ENCODE results near the gene SCTR.

Gene SCTR

DNA sequence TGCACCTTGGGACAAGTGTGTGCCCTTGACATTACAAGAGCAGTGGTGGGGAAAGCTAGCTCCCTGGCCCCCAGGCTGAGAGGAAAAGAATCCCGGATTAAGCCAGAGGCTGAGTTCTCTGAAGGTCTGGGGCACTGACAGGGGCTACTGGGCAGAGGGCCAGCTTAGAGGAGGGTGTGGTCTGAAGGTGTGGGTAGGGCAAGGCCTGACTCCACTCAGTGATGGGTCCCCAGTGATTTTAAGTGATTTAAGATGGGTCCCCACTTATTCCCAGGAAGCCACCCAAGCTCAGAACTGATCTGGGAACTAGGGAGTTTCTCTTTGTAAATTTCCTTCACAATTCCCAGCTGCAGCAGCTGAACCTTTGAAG, 83.8 kb downstream of the SCTR start:
- DNase-seq: no peak

DNA sequence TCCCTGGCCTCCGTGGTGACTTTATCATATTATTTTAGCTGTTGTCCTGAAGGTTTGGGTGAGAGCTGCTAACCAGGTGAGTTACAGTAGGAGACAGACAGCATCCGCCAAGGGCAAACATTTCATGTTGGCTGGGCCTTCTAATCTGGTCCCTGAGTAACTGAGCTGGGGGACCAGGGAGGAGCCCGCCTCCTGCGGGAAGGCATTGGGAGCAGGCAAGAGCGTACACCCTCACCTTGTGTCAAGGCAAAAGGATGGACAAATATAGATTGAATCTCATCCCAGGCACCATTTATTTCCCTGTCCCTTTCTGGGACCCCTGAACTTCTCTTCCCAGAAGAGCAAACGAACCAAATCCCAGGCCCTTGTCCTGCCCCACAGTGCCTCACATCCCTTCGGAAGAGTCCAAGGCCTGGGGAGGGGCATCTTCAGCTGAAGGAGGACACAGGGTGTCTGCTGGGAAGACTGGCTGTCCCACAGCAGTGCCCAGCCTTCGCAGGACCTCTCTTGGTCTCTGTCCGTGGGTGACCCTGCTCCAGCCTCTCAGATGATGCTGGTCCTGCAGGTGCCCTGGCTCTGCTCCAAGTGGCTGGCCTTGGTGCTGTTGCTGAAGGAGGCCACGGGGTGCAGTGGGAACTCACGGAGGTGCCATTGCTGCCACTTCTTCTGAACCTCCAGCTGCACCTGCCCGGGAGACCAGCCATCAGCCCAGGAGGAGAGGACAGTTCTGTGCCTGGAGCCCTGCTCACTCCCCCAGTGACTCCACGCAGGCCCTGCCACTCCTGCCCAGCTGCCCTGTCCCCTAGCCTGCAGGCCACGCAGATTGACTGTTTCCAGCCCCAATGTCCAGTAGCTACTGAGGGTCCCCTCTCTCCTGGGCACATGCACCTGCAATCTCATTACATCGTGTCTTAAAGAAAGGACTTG, 84.4 kb downstream of the SCTR start:
- no peak for DNase-seq

DNA sequence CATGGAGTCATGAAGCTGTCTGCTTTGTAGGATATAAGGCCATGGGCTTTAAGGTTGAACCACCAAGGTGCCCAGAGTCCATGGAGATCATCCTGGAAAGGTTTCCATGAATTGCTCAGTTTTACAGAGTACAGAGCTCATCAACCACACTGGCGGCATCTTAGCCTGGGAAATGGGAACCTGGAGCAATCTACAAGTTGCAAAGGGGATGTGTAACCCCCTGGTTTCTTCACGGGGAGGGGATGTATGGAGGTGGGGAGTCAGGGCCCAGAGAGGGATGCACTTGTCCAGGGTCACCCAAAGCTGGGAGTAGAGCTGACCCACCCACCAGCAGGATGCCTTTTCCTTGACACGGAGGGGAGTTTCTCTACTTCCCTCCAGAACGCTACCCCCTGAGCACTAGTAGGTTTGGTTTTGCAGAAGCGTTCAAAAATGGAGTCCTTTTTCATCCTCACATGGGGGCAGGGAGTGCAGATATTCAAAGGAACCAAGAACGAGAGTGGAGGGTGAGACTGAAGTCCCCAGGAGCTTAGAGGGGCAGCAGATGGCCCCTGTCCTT, 85.5 kb downstream of the SCTR start:
- no peak for DNase-seq

DNA sequence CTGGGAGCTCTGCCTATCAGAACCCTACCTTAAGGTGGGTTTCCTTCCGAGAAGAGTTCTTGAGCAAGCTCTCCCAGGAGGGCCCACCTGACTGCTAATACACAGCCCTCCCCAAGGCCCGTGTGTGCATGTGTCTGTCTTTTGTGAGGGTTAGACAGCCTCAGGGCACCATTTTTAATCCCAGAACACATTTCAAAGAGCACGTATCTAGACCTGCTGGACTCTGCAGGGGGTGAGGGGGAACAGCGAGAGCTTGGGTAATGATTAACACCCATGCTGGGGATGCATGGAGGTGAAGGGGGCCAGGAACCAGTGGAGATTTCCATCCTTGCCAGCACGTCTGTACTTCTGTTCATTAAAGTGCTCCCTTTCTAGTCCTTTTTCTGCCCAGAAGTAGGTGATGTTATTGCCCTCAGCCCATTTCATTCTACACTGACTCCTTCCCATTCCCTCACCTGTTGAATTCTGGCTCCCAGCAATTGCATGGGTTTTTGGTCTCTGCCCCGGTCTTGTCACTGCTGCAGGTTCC, 86.1 kb downstream of the SCTR start:
- no peak for DNase-seq

DNA sequence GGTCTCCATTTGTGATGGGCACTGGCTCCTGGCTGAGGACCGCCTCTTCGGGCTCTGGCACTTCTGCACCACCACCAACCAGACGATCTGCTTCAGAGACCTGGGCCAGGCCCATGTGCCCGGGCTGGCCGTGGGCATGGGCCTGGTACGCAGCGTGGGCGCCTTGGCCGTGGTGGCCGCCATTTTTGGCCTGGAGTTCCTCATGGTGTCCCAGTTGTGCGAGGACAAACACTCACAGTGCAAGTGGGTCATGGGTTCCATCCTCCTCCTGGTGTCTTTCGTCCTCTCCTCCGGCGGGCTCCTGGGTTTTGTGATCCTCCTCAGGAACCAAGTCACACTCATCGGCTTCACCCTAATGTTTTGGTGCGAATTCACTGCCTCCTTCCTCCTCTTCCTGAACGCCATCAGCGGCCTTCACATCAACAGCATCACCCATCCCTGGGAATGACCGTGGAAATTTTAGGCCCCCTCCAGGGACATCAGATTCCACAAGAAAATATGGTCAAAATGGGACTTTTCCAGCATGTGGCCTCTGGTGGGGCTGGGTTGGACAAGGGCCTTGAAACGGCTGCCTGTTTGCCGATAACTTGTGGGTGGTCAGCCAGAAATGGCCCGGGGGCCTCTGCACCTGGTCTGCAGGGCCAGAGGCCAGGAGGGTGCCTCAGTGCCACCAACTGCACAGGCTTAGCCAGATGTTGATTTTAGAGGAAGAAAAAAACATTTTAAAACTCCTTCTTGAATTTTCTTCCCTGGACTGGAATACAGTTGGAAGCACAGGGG, 87.1 kb downstream of the SCTR start:
- no peak for DNase-seq

DNA sequence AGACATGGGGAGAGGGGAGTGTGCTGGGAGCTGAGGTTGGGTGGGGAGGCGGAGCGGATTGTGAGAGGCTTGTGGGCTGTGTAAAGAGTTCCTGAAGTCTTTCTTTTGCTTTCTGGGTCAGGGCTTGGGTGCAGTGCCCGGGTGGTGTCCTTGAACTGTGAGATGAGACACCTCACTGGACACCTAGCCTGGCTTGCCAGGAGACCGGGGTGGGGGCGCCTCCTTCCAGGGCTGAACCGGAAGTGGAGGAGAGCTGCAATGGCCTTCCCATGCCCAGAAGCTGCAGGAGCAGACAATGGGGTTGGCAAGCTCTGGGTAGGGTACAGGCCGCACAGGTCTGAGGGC, 88.4 kb downstream of the SCTR start:
- DNase-seq: no peak

DNA sequence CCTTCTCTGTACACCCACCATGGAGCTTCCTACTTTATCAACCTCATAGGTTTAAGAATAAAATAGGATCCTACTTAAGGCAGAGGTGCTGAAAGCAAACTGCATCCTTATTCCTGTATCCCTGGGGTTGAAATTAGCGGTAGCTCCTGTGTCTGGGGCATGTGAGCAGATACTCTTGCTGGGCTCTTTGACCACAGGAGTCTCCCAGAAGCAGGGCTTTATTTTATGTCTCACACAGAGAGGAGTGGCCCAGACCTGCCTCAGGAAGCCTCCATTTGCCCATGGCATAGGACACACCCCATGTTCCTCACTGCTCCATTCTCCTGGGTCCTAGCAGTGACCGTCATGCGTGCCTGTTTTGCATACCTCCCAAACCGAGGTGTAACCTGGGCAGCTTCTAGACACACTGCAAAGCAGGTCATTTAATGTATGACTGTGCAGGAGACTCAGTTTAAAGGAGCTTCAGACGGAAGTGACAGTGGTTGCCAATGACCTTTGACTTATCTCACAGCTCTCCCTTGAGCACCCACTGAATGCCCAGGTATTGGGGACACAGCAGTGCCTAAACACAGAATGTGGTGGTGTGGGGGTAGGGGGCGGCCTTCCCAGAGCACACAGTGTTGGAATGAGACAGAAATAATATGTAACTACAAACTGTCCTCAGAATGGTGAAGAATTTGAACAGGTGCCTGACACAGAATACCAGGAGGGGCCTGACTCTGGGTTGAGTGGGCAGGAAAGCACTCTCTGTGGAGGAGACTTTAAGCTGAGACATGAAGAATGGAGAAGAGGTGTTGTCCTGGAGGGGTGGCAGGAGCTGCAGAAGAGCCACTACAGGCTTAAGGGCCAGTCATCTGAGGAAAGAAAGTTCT, 89.0 kb downstream of the SCTR start:
- no peak for DNase-seq

DNA sequence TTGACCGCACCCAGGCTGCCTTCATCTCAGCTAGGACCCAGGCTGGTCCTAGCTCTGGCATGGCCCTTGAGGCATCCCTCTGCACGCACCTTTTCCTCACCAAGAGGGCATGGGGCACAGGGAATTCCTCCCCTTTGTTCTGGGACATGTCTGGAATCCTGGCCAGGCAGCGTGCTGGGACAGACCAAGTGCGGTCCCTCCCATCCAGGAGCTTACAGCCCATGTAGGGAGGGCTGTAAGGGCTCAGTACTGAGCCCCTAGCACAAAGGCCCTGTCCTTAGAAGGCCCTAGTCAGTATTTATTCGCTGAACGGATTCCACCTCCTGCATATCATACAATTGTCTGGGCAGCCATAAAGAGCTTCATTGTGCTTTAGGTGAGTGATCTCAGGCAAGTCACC, 89.6 kb downstream of the SCTR start:
- DNase-seq: no peak

DNA sequence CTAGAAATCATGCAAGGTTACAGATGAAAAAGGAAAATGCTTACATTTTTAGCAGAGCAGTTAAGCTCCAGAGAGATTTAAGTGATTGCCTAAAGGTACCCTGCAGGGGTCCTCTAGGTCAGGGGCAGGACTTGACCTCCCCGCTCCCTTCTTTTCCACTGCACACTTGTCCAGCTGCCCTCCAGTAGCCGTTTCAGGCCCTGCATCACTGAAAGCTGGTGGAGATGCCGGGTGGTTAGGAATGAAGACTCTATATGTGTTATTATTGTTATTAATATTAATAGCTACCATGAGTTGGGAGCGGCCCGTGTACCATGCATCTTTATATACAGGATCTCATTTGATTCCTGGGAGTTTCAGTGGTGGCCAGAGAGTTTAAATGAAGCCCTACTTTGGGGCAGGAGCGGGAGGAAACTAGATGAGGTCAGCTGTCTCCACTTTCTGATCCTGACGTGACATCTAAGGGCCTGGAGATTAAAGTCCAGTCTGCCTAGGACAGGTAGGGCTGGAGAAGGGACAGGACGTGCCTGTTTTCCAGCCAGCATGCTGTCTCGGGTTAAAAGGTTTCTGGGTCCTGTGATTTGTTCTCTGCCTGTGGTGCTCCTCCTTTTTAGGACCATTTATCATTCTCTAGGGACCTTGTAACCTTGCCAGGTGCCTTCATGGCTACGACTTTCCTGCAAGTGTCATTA, 90.5 kb downstream of the SCTR start:
- DNase-seq: peak; percentile 19

DNA sequence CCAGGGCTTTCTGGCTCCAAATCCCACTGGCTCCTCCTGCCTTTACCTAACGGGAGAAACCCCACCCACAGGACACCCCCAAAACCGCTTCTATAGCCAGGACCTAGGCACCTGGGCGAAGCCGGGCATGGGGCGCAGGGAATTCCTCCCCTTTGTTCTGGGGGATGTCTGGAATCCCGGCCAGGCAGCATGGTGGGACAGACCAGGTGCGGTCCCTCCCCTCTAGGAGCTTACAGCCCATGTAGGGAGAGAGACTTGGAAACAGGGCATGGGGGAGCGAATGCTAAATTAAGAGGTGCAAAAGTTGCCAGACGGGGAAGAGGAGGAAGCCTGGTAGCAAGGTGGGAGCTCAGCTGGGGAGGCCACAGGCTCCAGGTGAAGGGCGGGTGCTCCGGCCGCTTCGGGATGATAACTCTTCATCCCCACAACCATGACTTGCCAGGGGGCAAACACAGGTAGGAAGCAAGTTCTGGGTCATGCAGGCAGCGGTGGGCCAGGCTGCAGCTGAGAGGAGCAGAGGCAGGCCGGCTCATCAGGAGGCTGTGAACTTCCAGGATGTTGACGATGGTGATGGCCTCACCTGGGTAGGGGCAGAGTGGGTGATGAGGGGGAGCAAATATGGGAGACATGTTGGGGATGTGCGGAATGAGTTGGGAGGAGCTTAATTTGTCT, 91.3 kb downstream of the SCTR start:
- no peak for DNase-seq

DNA sequence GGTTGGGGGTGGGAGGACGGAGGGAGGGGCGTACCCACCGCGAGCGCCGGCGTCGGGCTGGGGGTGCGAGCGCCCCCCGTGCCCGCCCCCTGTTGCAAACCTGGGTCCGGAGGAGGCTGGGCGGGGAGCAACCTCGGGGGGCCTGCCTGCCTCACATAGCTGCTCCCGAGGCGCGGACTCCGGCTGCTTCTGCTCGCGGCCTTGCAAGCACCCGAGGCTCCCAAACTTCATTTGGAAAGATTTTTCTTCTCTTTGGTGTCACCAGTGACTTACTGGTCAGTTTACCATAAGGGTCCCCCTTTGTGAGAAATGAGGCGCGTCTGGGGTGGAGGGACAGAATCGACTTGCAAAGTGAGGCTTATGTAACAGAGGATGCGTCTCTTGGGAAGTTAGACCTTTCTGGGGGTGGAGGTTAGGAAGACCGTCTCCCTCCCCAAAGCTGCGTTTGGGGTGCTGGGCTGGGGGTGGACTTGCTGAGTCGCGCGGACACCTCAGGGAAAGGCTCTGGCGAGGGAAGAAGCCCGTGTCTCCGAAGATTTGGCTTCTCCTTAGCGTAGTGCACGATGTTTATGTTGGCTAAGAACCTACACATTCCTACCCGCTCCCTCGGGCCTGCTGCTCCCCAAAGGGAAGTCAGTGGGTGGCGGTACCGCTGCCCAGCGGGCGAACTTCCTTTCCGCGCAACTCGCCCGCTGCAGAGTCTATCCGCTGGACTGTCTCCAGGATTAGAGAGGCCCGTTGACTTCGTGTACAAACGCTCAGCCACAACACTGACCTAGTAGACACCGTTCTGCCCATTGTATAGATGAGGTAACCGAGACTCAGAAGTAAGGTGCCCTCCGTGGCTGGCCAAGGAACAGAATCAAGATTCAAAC, 92.1 kb downstream of the SCTR start:
- no peak for DNase-seq

DNA sequence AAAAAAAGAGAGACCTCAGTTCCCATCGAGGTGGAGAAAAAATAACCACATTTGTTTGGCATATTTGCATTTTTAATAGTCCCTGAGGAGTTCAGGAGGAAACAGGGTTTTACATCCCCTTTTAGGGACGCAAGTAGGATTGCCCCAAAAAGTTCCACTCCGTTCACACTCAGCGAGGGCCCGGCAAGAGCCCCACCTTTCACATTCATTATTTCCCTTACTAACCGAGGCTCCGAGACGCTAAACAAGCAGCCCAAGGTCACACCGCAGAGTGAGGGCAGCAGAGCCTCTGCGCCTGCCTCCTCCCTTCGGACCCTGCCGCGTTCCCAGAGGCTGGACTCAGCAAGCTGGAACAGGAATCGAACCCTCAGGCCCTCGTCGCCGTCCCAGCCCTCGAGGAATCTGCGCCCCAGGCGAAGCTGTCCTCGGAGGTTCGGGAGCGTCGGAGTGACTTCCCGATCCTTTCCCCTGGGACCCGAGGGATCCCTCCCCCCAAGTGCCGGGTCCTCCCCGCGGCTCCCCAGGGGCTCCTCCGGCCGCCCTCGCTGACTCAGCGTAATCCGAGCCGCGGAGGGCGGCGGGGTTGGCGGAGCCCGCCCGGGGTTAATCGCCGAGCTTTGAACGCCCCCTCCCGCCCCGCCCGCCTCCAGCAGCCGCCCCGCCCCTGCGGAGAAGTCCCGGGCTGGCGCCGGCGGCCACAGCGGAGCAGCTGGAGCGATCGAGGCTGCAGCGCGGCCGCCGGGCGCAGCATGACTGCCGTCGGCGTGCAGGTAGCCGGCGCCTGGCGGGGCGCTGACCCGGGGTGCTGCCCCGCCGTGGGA, 92.9 kb downstream of the SCTR start, which contains the start of gene TMEM37:
Gene TMEM37 (plus strand): TSS at position 700 of the 821 bp plus-strand sequence. CDS start 50 bp downstream, at position 750.
- peak; percentile 46 for DNase-seq

DNA sequence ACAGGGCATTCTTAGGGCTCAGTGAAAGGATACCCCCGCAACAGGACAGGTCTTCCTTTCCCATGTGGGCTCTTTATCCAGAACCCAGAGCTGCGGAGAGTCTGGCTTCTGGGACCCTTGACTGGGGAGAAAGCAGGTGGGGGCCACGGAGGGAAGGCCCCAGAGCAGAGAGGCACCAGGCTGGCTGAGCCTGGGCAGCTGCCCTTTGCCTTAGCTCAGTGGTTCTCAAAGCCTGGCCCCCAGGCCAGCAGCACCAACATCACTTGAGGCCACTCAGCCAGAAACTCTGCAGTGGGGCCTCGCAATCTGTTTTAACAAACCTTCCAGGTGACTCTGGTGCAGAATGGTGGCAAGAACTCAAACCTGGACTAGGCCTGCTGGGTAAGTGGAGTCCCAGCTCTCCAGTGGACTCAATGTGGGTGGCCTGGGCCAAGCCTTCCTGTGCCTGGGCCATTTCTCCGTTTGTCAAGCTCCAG, 94.2 kb downstream of the SCTR start:
- DNase-seq: no peak

DNA sequence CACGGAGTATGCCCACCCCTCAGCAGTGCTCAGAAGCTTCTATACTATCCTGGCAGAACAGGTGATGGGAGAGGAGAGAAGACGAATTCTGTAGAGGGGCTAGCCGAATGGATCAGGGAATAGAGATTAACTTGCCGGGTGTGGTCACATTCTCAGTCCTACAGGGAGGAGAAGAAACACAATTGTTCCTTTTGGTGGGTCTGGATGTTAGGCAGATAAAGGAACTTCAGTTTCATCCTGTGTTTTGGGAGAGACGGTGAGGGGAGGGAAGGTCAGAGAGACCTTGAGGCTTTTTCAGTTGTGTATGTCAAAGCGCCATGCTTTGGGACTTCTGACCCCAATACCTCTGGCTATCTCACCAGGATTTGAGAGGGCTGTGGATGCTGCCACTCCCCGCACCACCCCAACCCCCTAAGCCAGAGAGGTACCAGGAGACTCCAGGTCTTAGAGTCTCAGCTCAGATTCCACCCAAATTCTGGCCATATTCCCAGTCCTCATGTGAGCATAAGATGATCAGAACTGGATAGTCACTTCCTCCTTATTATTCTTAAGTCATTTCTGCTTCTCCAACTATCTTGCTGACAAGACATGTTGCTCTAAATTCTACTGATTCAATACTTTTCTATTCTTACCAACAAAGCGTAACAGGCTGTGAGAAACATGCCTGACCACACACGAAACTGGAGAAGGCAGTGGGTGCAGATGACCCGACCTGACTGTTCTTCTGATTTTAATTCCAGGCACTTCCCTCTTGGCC, 94.9 kb downstream of the SCTR start:
- DNase-seq: peak; percentile 32

DNA sequence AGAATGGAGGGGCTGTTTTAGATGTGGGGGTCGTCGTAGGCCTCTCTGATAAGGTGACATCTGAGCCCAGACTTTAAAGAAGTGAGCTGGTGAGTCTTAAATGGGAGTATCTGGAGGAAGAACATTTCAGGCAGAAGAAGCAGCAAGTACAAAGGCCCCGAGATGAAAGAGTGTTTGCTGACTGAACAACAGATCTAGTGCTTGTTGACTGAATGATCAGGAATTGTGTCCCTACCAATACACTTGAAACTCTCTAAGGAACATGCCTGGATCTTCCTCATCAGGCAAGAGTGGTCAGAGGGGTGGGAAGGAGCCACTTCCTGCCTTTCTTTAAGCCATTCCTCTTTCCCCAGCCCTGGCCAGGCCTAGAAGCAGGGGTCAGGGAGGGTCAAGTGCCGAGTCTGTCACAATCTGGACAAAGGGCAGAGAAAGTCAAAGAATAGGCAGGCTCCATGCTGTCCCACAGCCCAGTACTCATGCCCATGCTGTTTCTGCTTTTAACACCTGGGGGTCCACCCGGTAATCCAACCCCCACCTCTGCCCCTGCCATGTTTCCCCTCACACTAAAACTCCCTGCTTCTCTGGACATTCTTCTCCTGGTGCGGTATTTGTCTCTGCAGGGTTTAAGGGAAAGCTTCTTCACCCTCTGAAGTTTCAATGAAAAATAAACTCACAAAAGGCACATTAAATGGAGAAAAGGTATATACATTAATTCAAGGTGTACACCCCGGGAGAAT, 95.6 kb downstream of the SCTR start:
- no peak for DNase-seq

DNA sequence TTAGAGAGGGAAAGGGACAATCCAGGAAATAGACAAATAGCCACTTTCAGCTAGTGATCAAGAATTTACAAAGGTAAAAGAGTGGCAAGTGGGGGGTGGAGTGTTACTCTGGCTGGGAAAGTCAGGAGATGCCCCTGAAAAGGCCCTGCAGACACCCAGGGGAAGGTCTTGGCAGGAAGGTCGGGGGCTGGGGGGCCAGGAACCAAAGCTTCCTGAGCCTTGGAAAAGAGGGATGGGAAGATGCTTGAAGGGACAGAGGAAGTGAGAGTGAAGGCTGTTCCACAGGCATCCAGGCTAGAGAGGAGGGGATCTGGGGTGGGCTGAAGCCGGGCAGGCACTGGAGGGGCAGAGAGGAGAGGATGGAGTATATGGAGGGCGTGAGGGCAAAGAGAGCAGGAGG, 96.5 kb downstream of the SCTR start:
- DNase-seq: no peak

DNA sequence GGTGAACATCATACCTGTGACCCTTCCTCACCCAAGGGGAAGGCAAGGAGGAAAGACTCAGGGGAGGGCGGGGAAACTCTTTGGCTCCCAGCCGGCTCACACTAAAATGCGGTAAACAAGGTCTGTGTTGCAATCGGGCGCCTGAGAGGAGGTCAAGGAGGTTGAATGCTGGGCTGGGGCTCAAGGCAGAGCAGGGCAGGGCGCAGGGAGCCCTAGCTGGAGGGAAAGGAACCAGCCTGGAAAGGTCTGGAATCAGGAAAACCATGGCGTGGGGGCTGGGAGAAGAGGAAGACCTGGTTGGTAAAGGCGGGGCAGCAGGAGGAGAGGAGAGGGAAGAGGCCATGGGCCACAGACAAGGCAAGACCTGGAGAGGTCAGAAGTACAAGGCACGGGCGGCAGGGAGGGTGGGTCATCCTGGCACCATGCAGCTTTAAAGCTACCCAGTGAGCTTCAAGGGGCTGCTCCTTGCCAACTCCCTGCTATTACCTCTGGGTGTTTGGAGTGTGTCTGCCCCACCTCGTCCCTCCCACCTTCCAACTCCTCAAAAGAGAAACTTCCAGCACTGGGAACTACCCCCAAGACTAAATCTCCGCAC, 97.4 kb downstream of the SCTR start:
- no peak for DNase-seq

DNA sequence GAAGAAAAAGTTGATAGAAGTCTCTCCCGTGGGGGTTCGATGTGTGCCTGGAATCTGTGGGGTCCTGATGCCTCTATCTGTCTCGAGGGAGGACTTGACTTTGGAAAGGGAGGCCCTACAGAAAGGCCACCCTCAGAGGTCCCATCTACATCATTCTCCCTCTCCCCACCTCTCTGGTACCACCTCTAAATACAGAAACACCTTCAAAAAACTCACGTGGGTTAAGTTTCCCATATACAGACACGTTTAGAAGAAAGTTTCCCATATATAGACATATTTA, 97.9 kb downstream of the SCTR start:
- DNase-seq: no peak

All from DMS79 treated with DMSO at 0.1 percent for 48 hours (cell line).